ENCODE data around the gene RFC2.

DNA sequence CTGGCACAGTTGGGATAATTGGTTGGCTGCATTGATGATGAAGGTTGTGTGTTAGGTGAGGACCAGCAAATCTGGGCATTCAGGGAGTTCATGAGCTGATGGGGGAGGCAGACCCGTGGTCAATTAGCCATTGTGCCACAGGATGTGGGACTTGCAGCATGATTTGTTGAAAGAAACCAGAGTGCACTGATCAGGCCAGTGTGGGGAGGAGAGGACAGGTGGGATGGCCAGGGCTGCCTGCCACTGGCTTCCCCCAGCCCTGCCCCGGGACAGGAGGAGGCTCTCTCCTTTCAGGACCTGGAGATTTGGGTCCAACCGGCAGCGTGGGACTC lies 39.3 kb upstream of the RFC2 start:
- TF ChIP-seq, protein P1, sequence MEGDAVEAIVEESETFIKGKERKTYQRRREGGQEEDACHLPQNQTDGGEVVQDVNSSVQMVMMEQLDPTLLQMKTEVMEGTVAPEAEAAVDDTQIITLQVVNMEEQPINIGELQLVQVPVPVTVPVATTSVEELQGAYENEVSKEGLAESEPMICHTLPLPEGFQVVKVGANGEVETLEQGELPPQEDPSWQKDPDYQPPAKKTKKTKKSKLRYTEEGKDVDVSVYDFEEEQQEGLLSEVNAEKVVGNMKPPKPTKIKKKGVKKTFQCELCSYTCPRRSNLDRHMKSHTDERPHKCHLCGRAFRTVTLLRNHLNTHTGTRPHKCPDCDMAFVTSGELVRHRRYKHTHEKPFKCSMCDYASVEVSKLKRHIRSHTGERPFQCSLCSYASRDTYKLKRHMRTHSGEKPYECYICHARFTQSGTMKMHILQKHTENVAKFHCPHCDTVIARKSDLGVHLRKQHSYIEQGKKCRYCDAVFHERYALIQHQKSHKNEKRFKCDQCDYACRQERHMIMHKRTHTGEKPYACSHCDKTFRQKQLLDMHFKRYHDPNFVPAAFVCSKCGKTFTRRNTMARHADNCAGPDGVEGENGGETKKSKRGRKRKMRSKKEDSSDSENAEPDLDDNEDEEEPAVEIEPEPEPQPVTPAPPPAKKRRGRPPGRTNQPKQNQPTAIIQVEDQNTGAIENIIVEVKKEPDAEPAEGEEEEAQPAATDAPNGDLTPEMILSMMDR (IDR thresholded peaks at IDR 0.05) = no peak
- no peak for TF ChIP-seq POLR2A (IDR thresholded peaks at IDR 0.05)
